Measurements from ENCODE around the gene SPDEF.

SPDEF gene

GRCh38 chr6:34512738-34513115 lies 43.4 kb downstream of the SPDEF start:
- DNase-seq, result no peak

GRCh38 chr6:34511915-34512737 lies 44.0 kb downstream of the SPDEF start:
- DNase-seq, result no peak

GRCh38 chr6:34511214-34511914 lies 44.8 kb downstream of the SPDEF start:
- DNase-seq, result peak in 1 of 2 experiments; percentile 38

- no peak for DNase-seq
Observed at GRCh38 chr6:34510299-34510698, 45.8 kb downstream of the SPDEF start.

- DNase-seq, result no peak
Observed at GRCh38 chr6:34509782-34510181, 46.3 kb downstream of the SPDEF start.

GRCh38 chr6:34508425-34508824 lies 47.7 kb downstream of the SPDEF start:
- no peak for DNase-seq

GRCh38 chr6:34506718-34507117 lies 49.4 kb downstream of the SPDEF start:
- no peak for DNase-seq

GRCh38 chr6:34497411-34497810 lies 58.7 kb downstream of the SPDEF start:
- no peak for DNase-seq

- DNase-seq, result peak in 1 of 2 experiments; percentile 19
Observed at GRCh38 chr6:34496103-34496685, 59.9 kb downstream of the SPDEF start.

- no peak for DNase-seq
Observed at GRCh38 chr6:34494973-34495372, 61.2 kb downstream of the SPDEF start.

GRCh38 chr6:34493344-34493743 lies 62.8 kb downstream of the SPDEF start:
- DNase-seq, result no peak

GRCh38 chr6:34491091-34491430 lies 65.1 kb downstream of the SPDEF start:
- DNase-seq, result no peak

- no peak for DNase-seq
Observed at GRCh38 chr6:34490390-34491090, 65.6 kb downstream of the SPDEF start.

- DNase-seq, result no peak
Observed at GRCh38 chr6:34489207-34489805, 66.8 kb downstream of the SPDEF start.

Data from NCI-H526 (cell line).